NT2/D1 (cell line): ENCODE data around the gene BICRA.

Experiments used
- DNase-seq: peaks from one replicate; pipeline ENCODE4 v3.0.0-alpha.2; 2011; ENCODE audit warnings: low read depth, low spot score
- H3K27me3 ChIP-seq: 2 replicates; pipeline ENCODE4 v1.6.0; 2011; ENCODE audit warnings: mild to moderate bottlenecking; ENCODE audit not compliant: insufficient read length, insufficient read depth
- H3K36me3 ChIP-seq: 2 replicates; pipeline ENCODE4 v1.6.1; 2011; ENCODE audit warnings: mild to moderate bottlenecking, low read length, mixed read lengths; ENCODE audit not compliant: insufficient read depth, insufficient read length
- H3K4me1 ChIP-seq: 2 replicates; pipeline ENCODE4 v1.5.1; 2011; ENCODE audit not compliant: insufficient read depth, insufficient read length
- H3K4me3 ChIP-seq: 2 replicates; pipeline ENCODE4 v1.5.1; 2011; ENCODE audit warnings: low read depth; ENCODE audit not compliant: insufficient read length
- H3K9ac ChIP-seq: 2 replicates; pipeline ENCODE4 v1.6.0; 2011; ENCODE audit warnings: low read depth; ENCODE audit not compliant: insufficient read length
- H3K9me3 ChIP-seq: 2 replicates; pipeline ENCODE4 v1.5.1; 2011; ENCODE audit warnings: mild to moderate bottlenecking, low read length; ENCODE audit not compliant: insufficient read depth
- SUZ12 ChIP-seq: IDR thresholded peaks from 2 replicates; pipeline ENCODE4 v1.6.1; 2011; ENCODE audit not compliant: insufficient read length, insufficient read depth; ENCODE audit errors: extremely low read depth
- YY1 ChIP-seq: IDR thresholded peaks from 2 replicates; pipeline ENCODE4 v1.6.1; 2011; ENCODE audit not compliant: insufficient read length, insufficient read depth
- ZNF274 ChIP-seq: IDR thresholded peaks from 2 replicates; pipeline ENCODE4 v1.6.1; 2011; ENCODE audit warnings: mild to moderate bottlenecking, low read depth, low read length

Gene BICRA

DNA sequence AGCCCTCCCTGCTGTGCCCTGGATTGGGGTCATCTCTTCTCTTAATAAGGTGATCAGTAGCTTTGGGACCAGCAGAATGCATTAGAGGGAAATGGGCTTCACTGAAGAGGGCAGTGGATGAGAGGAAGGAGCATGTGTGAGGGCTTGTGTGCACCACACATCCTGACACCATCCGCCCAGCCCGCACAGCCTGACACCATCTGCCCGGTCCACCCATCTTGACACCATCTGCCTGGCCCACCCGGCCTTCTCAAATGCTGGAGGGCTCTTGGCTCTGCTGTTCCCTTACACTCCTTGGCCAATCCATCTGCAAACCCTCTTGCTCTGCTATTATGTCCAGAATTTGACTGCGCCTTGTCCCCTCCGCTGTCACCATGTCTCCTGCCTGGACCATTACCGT is 41.8 kb downstream of the BICRA start:
- TF ChIP-seq ZNF274 (no peak), SUZ12 (no peak), YY1 (no peak)
- Histone ChIP-seq H3K4me1 (peaks cover 7% of the 10 kb centered on the region), H3K27me3 (no peaks in the 10 kb centered on the region), H3K9me3 (peaks cover 9% of the 10 kb centered on the region; the same call in 1 of the 2 replicates), H3K9ac (no peak overlapping the region), H3K36me3 (peaks cover 22% of the 10 kb centered on the region), H3K4me3 (no peak overlapping the region)
- DNase-seq: no peak

DNA sequence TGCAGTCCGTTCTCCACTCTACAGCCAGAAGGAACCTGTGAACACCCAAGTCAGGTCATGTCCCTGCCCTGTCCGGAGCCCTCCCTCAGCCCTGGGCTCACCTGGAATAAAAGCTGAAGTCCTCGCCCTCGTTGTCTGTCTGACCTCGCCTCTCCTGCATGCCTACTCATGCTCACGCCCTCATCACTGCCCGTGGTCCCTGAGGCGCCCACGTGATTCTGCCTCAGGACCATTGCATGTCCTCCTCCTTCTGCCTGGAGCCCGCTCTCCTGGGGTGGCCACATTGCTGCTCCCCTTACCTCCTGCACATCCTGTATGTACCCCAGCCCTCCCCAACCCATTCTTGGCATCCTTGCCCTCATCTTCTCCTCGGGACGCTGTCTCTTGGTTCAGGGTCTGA is 42.2 kb downstream of the BICRA start:
- Histone ChIP-seq H3K36me3 (peaks cover 22% of the 10 kb centered on the region), H3K27me3 (no peaks in the 10 kb centered on the region), H3K4me1 (peaks cover 7% of the 10 kb centered on the region), H3K9me3 (peaks cover 9% of the 10 kb centered on the region; the same call in 1 of the 2 replicates), H3K4me3 (no peak overlapping the region), H3K9ac (no peak overlapping the region)
- TF ChIP-seq YY1: no peak
- no peak for TF ChIP-seq SUZ12
- no peak for TF ChIP-seq ZNF274
- no peak for DNase-seq

DNA sequence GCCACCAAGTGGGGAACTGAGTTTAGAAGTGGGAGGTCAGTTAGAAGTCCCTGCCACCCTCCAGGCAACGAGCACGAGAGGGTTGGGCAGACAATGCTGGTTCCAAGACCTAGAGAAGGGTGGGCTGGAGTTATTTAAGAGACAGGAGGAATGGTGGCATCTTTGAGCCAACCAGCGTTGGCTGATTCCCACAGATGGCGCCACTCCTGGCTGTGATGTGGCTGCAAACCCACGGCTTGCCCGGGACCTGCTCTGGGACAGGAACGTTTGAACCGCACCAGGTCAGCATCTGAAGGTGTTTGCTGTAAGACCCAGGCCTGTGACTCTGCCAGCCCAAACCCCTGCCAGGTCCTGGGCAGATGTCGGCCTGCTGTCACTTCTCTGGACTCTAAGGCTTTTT is 42.8 kb downstream of the BICRA start:
- Histone ChIP-seq H3K9ac (no peak overlapping the region), H3K9me3 (peaks cover 9% of the 10 kb centered on the region; the same call in 1 of the 2 replicates), H3K36me3 (peaks cover 18% of the 10 kb centered on the region), H3K4me3 (no peak overlapping the region), H3K27me3 (no peaks in the 10 kb centered on the region), H3K4me1 (peaks cover 7% of the 10 kb centered on the region)
- DNase-seq: no peak
- TF ChIP-seq SUZ12 (no peak), ZNF274 (no peak), YY1 (no peak)

DNA sequence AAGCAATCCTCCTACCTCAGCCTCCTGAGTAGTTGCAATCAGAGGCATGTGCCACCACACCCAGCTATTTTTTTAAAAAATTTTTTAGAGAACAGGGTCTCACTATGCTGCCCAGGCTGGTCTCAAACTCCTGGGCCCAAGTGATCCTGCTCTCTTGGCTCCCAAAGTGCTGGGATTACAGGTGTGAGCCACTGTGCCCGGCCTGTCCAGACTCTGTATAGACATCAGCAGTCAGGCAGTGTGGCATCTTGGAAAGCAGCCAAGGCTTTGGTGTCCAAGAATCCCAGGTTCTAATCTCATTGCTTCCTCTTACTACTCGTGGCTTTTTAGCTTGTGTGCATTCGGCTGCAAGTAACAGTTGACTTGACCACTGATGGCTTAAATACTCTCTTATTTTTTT is 43.4 kb downstream of the BICRA start:
- DNase-seq: no peak
- Histone ChIP-seq H3K9ac (no peak overlapping the region), H3K9me3 (peaks cover 9% of the 10 kb centered on the region; the same call in 1 of the 2 replicates), H3K36me3 (peaks cover 16% of the 10 kb centered on the region), H3K27me3 (no peaks in the 10 kb centered on the region), H3K4me3 (no peak overlapping the region), H3K4me1 (peaks cover 7% of the 10 kb centered on the region)
- TF ChIP-seq ZNF274 (no peak), SUZ12 (no peak), YY1 (no peak)

DNA sequence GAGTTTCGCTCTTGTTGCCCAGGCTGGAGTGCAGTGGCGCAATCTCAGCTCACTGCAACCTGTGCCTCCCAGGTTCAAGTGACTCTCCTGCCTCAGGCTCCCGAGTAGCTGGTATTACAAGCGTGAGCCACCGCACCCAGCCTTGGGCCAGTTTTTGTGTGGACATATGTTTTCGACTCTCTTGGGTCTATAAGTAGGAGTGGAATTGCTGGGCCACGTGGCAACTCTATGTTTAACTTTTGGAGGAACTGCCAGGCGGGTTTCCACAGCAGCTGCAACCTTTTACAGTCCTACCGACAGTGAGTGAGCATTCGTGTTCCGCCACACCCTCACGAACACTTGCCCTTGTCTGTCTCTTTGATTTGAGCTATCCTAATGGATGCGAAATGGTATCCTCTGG is 44.9 kb downstream of the BICRA start:
- no peaks in the 10 kb centered on the region for H3K4me1 ChIP-seq
- no peak overlapping the region for H3K9ac ChIP-seq
- H3K4me3 ChIP-seq: no peak overlapping the region
- H3K27me3 ChIP-seq: no peaks in the 10 kb centered on the region
- no peak for DNase-seq
- TF ChIP-seq SUZ12 (no peak), YY1 (no peak), ZNF274 (no peak)
- H3K36me3 ChIP-seq: peaks cover 16% of the 10 kb centered on the region
- H3K9me3 ChIP-seq: peaks cover 9% of the 10 kb centered on the region; the same call in 1 of the 2 replicates

DNA sequence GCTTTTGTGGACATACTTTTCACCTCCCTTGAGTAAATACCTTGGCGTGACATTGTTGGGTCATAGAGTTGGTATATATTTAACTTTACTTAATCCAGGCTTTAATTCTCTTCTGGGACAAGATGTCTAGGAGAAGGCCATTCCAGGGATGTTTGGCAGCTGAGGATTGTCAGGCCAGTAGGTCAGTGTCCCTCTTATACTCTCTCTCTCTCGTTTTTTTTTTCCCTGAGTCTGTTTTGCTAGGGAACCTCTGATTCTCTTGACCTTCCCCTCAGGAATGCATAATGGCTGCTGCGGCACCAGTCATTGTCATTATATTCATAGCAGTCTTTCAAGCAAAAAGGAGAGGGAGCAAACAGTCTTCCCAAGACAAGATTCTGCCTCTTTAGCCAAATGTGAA is 48.8 kb downstream of the BICRA start:
- H3K9me3 ChIP-seq: no peaks in the 10 kb centered on the region
- peaks cover 13% of the 10 kb centered on the region for H3K36me3 ChIP-seq
- no peak overlapping the region for H3K9ac ChIP-seq
- H3K4me3 ChIP-seq: no peak overlapping the region
- no peaks in the 10 kb centered on the region for H3K27me3 ChIP-seq
- H3K4me1 ChIP-seq: no peaks in the 10 kb centered on the region
- TF ChIP-seq YY1: no peak
- TF ChIP-seq SUZ12: no peak
- no peak for TF ChIP-seq ZNF274
- no peak for DNase-seq

DNA sequence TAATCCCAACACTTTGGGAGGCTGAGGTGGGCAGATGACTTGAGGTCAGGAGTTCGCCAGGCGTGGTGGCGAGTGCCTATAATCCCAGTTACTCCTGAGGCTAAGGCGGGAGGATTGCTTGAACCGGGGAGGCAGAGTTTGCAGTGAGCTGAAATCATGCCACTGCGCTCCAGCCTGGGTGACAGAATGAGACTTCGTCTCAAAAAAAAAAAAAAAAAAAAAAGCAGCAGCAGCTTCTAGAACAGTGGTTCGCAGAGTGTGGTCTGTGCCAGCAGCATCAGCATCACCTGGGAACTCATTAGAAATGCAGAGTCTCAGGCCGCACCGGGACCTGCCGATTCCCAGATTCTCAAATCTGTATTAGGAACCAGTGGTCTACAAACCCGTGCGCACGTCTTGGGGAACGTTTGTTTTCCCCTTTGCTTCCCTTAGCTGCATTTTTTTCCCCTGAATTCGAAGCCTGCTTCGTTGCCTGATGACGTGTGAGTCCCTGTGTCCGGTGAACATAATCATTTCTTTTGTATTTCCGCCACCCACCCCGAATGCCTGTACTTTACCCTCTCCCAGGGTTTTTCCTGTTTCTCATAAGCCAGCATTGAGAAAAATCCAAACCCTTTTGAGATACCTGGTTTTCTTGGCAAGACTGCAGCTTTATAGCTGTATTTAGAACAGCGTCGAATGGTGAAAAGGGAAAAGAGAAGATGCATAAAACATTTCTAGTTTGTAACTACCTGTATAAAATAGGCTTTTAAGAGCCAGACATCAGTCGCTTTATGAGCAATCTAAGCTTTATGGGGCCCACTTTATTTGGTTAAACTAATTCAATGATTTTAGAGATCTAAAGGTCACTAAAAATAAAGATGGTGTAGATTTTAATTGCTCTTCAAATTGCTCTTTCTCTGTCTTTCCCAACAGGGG is 49.8 kb downstream of the BICRA start:
- no peaks in the 10 kb centered on the region for H3K4me1 ChIP-seq
- no peak overlapping the region for H3K9ac ChIP-seq
- no peak overlapping the region for H3K4me3 ChIP-seq
- TF ChIP-seq ZNF274 (no peak), YY1 (no peak), SUZ12 (no peak)
- no peaks in the 10 kb centered on the region for H3K27me3 ChIP-seq
- no peak for DNase-seq
- H3K36me3 ChIP-seq: peaks cover 10% of the 10 kb centered on the region
- H3K9me3 ChIP-seq: no peaks in the 10 kb centered on the region

DNA sequence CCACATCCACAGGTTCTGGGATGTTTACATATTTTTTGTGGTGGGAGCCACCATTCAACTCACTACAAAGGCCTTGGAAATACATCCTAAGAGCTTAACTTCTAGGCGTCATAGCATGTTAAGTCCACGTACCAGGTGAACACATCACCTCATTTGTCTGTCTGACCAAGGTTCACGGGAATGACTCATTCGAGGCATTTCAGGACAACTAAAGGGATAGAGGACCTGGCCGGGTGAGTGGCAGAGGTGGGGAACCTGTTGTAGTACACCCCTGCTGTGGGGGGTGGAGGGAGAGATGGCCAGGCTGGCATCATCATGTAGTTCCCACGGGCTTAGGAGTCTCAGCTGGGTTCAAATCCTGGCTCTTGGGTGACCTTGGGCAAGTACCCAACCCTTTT is 51.5 kb downstream of the BICRA start:
- Histone ChIP-seq H3K4me3 (no peak overlapping the region), H3K9me3 (no peaks in the 10 kb centered on the region), H3K36me3 (peaks cover 9% of the 10 kb centered on the region), H3K4me1 (no peaks in the 10 kb centered on the region), H3K27me3 (no peaks in the 10 kb centered on the region), H3K9ac (no peak overlapping the region)
- DNase-seq: no peak
- no peak for TF ChIP-seq ZNF274
- TF ChIP-seq YY1: no peak
- TF ChIP-seq SUZ12: no peak
